ENCODE results near the gene ACVR2B.
A peak's percentile ranks its signal among the peaks of the same experiment; 100 is the strongest.
"Not testable (repeated sequence)": the region's sequence is repeated elsewhere in the genome, so short reads cannot be mapped to it uniquely, and the experiment has no call there.

Gene ACVR2B

DNA sequence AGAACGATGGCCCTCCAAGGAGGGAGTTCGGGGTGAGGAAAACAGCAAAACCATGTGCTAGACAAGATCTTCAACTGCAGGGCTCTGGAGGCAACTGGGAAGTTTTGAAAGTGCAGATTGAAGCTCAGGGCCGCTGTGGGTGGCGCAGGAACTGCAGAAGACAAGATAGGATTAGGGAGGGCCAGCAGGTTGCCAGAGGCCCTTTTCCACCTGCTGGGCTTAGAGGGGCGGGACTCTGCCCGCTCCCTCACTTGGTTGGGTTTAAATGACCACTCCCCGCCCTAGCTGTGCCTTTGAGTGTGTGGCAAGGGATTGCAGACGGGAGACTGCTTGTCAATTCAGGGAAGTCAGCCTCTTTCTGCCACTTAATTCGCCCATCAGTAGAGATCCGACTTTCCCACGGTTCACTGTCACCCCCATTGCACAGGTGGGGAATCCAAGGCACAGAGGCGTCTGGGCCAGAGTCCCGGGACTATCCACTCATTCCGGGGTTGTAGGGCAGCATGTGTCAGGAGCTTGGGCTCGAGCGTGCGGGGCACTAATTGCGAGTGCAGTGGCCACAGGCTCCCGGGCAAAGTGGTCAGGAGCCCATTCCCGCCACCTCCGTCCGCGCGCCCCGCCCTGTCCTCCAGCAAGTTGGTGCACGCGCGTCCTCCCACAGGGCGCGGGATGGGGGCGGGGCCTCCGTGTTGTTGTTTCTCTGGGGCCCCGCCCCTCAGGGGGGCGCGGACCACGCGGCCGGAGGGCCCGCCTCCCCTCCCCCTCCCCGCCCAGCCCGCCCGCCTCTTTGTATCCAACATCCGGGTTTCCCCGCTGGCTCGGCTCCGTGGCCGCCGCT is at the start of gene ACVR2B:
Gene ACVR2B (plus strand): TSS at position 816 of the 838 bp plus-strand sequence. CDS start 433 bp downstream, outside the sequence.
- DNase-seq (ENCODE audit: low read depth), result no peak

DNA sequence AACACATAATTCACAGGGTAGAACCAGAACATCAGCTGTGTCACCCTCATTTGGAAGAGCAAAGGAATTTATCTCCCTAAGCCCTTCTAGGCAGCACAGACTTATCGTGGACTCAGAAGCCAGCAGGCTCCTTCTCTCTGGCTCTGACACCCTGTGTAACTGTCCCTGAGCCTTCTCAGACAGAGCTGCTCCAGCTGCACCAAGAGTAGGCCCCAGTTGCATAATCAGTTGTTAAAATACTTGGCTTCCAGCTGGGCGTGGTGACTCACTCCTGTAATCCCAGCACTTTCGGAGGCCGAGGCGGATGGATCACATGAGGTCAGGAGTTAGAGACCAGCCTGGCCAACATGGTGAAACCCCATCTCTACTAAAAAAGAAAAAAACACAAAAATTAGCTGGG is 49.4 kb upstream of the ACVR2B start:
- peak; percentile 77 for DNase-seq (ENCODE audit: low read depth)

DNA sequence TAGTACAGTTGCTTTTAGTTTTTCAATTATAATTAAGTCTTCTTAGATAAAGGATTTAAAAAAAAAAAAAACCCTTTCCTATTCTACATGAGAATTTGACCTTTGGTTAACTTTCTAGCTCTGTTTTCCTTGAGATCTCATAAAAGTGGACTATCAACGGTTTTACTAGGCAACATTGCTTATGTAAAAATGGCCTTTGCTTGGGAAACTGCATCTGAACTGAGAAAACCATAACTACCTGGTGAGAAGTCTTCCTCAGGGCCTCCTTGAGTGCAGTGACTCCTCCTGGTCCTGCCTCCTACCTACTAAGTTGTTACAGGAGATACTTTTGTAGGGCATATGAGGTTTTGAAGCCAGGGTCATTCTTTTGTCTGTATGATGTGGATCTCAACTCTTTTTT is 42.1 kb upstream of the ACVR2B start:
- no peak for DNase-seq (ENCODE audit: low read depth)

DNA sequence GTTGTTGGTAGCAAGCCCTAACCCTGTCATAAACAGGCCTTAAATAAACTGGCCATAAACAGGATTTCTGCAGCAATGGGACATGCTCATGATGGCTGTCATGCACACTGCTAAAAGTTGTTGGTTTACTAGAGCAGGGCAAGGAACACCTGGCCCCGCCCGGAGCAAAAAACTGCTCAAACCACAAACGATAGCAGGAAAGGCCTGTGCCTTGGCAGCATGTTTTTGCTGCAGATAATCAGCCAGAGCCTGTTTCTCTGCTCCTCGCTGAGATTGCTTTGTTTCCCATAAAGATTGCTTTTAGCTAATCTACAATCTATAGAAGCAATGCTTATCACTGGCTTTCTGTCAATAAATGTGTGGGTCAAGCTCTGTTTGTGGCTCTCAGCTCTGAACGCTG is 32.9 kb upstream of the ACVR2B start:
- DNase-seq (ENCODE audit: low read depth), result not testable (repeated sequence)

DNA sequence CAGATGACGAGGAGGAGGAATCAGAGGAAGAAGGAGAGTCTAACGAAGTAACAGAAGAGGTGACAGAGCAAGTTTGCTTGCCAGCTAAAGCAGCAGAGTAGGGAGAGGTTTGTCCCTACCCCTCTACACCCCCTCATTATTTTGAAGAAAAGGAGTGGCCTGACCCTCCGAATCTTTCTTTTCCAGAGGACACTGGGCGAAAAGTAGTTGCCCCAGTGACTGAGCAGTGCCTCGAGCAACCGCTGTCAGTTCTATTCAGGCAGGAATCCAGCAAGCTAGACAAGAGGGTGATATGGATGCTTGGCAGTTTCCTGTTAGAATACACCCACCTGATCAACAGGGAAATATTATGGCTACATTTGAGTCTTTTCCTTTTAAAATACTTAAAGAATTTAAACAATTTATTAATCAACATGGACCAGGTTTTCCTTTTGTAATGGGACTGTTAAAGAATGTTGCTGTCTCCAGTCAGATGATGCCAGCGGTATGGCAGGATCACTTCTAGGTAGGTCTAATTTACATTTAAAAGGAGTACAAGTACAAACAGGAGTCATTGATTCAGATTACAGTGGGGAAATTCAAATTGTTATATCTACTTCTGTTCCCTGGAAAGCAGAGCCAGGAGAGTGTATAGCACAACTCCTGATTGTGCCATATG is 31.9 kb upstream of the ACVR2B start:
- DNase-seq (ENCODE audit: low read depth), result no peak

DNA sequence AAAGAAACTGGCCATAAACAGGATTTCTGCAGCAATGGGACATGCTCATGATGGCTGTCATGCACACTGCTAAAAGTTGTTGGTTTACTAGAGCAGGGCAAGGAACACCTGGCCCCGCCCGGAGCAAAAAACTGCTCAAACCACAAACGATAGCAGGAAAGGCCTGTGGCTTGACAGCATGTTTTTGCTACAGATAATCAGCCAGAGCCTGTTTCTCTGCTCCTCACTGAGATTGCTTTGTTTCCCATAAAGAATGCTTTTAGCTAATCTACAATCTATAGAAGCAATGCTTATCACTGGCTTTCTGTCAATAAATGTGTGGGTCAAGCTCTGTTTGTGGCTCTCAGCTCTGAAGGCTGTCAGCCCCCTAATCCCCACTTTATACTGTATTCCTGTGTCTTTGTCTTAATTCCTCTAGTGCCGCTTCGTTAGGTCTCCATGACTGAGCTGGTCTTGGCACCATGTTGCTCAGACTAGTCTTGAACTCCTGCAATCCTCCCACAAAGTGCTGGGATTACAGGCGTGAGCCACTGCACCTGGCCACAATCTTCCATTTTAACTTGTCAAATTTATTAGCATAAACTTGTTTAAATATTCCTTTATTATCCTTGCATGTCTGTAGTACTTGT is 26.8 kb upstream of the ACVR2B start:
- not testable (repeated sequence) for DNase-seq (ENCODE audit: low read depth)

DNA sequence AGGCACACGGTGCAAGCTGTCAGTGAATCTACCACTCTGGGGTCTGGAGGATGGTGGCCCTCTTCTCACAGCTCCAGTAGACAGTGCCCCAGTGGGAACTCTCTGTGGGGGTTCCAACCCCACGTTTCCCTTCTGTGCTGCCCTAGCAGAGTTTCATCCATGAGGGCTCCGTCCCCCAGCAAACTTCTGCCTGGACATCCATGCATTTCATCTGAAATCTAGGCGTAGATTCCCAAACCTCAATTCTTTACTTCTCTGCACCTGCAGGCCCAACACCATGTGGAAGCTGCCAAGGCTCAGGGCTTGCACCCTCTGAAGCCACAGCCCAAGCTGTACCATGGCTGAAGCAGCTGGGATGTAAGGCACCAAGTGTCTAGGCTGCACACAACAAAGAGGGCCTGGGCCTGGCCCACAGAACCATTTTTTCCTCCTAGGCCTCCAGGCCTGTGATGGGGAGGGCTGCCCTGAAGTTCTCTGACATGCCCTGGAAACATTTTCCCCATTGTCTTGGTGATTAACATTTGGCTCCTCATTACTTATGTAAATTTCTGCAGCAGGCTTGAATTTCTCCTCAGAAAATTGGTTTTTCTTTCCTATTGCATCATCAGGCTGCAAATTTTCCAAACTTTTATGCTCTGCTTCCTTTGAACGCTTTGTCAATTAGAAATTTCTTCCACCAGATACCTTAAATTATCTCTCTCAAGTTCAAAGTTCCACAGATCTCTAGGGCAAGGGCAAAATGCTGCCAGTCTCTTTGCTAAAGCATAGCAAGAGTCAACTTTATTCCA is 20.6 kb upstream of the ACVR2B start:
- DNase-seq (ENCODE audit: low read depth), result not testable (repeated sequence)

DNA sequence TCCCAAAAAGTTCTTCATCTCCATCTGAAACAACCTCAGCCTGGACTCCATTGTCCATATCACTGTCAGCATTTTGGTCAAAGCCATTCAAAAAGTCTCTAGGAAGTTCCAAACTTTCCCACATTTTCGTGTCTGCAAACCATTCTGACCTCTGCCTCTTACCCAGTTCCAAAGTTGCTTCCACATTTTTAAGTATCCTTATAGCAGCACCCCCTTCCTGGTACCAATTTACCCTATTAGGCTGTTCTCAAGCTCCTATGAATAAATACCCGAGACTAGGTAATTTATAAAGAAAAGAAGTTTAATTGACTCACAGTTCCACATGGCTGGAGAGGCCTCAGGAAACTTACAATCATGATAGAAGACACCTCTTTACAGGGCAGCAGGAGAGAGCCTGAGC is 20.0 kb upstream of the ACVR2B start:
- DNase-seq (ENCODE audit: low read depth), result not testable (repeated sequence)

DNA sequence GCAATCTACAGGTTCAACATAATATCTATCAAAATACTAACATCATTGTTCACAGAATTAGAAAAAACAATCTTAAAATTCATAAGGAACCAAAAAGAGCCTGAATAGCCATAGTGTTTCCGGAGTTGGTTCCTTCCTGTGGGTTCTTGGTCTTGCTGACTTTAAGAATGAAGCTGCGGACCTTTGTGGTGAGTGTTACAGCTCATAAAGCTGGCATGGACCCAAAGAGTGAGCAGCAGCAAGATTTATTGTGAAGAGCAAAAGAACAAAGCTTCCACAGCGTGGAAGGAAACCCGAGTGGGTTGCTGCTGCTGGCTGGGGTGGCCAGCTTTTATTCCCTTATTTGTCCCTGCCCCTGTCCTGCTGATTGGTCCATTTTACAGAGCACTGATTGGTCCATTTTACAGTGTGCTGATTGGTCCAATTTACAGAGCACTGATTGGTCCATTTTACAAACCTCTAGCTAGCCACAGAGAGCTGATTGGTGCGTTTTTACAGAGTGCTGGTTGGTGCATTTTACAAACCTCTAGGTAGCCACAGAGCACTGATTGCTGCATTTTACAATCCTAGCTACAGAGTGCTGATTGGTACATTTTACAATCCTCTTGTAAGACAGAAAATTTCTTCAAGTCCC is 15.1 kb upstream of the ACVR2B start:
- not testable (repeated sequence) for DNase-seq (ENCODE audit: low read depth)

DNA sequence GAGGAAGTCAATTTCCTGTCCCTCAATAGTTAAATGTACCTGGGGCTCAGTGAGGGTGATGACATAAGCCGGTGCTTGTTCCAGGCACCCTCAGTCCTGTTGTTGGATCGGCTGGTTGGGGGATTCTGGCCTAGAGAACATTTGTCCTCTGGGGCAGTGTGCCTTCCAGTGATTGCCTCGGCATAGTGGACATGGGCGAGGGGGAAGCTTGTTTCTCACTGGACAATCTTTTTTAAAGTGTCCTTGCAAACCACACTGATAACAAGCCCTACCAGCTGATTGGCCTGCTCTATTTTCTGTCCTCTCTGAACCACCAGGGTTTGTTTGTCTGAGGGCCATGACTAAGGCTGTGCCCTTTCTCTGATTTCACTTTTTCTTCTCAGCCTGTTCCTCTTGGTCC is 10.5 kb upstream of the ACVR2B start:
- DNase-seq (ENCODE audit: low read depth), result not testable (repeated sequence)

DNA sequence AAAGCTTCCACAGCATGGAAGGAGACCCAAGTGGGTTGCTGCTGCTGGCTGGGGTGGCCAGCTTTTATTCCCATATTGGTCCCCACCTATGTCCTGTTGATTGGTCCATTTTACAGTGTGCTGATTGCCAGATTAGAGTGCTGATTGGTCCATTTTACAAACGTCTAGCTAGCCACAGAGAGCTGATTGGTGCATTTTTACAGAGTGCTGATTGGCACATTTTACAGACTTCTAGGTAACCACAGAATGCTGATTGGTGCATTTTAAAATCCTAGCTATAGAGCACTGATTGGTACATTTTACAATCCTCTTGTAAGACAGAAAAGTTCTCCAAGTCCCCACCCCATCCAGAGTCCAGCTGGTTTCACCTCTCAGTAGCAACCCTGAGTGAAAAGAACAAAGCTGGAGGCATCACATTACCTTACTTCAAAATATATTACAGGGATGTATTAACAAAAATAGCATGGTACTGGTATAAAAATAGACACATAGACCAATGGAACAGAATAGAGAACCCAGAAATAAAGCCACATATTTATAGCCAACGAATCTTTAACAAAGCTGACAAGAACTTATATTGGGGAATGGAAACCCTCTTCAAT is 7.5 kb upstream of the ACVR2B start:
- DNase-seq (ENCODE audit: low read depth), result no peak

DNA sequence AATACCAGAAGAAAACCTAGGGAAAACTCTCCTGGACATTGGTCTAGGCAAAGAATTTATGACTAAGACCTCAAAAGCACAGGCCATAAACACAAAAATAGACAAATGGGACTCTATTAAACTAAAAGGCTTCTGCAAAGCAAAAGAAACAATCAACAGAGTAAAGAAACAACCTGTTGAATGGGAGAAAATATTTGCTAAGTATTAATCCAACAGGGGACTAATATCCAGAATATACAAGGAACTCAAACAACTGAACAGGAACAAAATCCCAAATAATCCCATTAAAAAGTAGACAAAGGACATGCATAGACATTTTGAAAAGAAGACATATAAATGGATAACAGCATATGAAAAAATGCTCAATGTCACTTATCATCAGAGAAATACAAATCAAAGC is 6.9 kb upstream of the ACVR2B start:
- no peak for DNase-seq (ENCODE audit: low read depth)

DNA sequence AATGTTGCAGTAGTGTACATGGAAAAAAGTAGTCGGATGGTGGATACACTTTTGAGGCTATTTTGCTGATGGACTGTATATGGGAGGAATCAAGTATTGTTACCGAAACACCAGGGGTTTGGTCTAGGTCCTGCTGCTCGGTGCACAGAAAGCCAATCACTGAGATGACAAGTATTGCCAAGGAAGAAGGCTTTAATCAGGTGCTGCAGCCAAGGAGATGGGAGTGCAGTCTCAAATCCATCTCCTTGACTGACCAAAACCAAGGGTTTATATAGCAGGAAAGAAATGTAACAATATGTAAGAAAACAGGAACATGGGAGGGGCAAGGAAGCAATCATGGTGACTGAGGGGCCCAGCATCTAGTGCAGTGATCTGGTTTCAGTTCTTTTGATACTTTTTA is 2.8 kb upstream of the ACVR2B start:
- no peak for DNase-seq (ENCODE audit: low read depth)

DNA sequence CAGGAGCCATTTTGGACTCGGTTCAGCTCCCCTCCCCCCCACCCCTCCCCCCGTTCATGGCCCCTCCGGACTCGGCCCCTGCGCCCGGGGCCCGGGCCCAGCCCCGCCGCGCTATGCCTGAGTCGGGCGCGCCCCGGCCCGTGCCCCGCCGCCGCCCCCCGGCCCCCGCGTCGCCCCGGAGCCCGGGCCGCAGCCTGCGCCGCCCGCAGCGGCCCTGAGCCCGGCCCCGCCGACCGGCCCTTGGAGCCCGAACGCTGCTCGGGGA is 155 bp downstream of the ACVR2B start:
- no peak for DNase-seq (ENCODE audit: low read depth)

DNA sequence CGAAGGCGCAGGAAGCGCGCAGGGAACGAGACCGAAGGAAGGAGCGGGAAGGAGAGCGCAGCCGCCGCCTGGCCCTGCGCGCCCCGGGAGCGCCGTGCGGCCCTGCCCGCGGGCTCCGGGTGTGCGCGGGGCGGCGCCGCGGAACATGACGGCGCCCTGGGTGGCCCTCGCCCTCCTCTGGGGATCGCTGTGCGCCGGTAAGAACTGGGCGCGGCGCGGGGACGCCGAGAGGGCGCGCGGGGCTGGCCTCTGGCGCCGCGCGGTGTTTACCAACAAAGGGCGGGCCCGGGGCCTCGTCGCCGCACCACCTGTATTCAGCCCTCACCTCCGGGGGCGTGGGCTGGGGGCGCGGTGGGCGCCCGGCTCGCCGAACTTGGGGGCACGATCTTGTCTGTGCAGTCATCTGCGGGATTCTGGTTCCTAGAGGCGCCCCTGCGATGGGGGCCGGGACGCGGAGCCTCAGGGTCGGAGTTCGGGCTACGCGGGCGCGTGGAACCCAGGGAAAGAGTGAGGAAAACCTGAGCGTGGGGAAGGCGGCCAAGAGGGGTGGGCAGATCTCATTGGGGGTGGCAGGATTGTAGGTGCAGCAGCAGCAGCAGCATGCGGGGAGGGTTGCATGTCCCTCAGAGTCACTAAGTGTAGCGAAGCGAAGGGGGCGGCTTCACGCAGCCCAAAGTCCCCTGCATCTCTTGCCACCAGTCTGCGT is 641 bp downstream of the ACVR2B start:
- no peak for DNase-seq (ENCODE audit: low read depth)

DNA sequence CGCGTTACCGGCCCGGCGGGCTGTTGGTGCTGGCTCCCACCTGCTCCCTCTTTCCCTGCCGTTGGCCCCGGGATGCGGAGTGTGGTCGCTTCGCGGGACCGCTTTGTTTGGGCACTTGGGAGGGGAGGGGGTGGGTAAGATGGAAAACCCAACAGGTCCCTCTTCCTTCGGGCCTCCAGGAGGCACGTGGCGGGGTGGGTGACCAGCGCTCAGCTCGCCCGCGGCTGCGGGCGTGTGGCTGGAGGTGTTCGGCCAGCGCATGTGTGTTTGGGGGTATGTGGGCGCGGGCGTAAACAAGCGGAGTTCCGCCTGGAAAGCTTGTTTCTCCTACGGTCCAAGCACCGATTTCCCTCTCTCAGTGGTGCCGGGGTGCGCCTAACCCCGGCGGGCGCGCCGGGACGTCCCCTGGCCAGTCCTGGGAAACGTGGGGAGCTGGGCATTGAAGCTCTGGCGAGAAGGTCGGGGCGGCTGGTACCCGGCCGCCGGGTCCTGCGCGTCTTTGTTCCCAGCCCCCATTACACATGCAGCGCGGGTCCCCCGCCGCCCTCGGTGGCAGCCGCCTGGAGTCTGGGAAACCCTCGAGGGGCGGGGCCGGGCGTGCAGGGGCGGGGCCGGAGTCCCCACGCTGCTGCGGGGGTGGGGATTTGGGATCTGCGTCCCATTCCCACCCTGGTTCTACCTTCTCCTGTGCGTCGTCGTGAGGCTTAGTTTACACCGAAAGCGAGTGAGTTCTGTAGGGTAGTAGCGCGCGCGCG is 1.4 kb downstream of the ACVR2B start:
- DNase-seq (ENCODE audit: low read depth), result no peak

DNA sequence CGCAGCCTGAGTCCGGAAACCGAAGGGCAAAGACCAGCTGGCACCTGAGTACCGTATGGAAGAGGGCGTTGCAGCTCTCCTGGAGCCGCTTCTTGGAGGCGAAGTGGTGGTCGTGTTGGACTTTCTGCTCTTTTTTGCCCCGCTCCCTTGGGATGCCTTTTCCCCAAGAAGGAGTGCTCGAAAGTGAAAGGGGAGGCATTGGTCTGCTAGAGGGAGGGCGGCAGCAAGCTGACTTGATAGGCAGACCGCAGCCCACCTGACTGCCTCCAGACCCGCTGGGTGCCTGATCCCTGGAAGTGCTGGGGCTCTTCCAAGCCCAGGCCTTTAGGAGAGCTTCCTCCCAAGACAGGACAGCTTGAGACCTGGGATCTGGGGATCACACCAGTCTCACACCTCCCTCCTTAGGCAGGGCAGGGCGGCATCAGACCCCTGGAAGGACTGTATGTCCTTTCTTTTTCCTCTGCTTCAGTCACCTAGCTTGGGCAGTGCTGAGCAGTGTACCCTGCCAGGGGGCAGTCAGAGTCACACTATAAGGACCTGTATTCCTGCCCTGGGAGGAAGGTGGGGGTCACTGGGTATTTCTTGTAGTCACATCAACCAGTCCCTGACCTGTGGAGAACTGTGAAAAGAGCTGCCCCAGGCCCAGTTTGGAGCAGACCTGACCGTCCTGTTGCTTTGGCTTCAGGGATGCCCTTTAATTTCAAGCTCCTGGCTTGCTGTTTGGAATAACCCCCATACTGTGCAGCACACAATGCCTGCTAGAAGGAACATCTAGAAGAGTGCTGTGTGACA is 2.1 kb downstream of the ACVR2B start:
- no peak for DNase-seq (ENCODE audit: low read depth)

DNA sequence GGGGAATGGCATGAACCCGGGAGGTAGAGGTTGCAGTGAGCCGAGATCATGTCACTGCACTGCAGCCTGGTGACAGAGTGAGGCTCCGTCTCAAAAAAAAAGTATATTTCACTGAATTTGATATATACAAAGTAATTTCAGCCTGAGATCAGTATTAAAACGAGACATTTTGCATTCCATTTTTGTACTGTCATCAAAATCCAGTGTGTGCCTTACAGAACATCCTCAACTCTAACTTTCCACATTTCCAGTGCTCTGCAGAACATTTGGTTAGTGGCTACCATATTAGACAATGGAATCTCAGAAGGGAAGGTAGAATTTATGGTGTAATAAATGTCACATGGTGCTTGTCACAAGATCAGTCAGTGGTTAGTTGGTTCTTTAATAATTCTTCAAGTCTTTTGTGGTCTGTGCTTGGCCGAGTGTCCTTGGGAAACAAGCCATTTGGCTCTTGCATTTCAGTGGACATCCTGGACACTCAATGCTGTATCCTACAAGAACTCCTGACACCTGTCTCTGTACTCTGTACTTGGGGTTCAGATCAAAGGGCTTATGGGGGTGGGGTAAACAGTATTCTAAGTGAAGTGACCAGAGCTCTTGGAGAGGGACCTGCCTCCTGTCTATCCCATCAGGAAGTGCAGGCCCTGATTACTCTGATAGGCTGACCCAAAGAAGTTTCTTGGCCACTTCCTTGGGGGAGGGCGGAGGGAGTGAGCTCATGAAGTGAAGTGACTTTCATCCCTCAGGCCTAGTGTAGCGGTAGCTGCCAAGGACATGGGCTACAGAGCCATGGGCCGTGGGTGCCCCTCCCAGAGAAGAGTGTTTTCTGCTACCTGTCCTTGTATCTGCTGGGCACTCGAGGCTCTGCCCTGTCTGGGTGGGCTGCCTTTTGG is 3.7 kb downstream of the ACVR2B start:
- DNase-seq (ENCODE audit: low read depth), result no peak
